Stimulated activated CD8-positive, alpha-beta memory T cell treated with anti-CD3 and anti-CD28 coated beads, Interleukin-12 subunit alpha, Interleukin-12 subunit beta, amount 100 ng/mL, for 1 hour (primary cell): ENCODE data around the gene CACNA1I.

ENCODE experiments used
- DNase-seq: peaks from one replicate; pipeline ENCODE4 v3.0.0-alpha.2; 2020; ENCODE audit warnings: low read depth

CACNA1I gene

DNA sequence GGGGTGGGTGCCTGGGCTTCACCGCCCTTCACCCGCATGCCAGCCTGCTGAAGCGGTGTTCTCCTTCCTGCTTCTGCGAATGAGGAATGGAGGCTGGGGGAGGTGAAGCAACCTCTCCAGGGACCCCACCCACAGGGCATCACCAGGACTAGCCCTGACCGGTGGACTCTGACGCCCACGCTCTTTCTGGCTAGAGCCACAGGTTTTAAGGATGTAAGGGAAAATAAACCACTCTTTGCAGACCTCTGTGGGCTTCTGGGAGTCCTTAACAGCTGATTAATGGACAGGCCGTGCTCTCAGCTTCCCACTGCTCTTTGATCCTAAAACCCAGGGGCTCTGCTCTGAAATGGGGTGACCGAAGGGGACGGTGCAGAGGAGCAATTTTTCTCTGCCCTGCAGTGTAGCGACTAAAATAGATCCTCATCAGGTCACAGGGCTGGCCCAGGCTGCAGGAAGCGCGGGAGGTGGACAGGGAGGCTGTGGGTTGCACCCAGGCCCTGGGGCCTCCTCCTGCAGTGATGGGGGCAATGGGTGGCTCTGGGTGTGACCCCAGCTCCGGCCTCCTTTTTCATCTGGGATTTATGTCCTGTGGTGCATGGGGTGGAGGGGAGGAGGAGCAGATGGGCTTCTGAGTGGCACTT is 127.4 kb downstream of the CACNA1I start:
- DNase-seq: no peak

DNA sequence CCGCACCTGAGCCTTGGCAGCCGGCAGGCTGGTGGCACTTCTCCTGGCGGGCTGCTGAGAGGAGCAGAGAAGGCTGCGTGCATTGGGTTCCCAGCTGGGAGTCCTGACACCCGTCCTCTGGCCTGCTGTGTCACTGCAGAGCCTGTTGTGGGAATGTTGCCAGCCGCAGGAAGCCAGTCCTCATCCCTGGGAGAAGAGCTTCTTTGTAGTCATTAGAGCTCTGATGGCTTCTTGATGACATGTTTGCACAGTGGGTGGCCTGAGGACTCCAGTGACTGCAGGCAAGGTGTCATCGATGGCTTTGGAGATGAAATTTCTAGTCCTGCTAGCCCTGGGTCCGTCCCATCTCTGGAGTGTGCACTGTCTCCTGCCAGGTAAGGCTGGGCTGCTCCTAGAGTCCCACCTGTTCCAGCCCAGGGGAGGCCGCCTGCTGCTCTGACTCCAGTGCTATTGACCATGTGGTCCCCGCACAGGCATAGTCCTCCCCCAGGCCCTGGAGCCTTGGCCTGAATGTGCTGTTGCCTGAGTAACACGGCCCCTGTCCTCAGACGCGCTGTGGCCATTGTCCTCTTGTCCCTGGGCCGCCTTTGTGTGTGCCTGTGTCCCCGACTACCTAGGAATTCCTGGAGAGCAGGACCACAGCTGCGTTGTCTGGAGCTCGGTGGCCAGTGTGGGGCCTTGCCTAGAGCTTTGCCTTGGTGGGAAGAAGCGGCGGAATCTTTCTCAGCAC is 129.2 kb downstream of the CACNA1I start:
- no peak for DNase-seq

DNA sequence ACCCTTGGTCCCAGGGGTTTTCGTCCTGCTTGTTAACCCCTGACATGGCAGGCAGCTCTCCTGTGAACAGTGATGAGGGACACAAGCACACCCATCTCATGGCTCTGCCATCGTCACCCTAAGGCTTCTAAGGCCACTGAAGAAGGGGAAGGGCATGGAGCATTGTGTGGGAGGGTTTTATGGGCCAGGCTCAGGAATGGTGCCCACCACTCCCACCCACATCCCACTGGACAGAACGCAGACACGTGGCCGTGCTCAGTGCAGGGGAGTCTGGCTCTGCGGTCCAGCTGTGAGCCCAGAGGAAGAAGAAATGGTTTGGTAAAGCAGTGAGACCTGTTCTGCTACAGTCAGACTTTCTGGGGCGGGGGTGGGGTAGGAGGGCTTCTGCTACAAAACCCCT is 130.0 kb downstream of the CACNA1I start:
- DNase-seq: no peak

DNA sequence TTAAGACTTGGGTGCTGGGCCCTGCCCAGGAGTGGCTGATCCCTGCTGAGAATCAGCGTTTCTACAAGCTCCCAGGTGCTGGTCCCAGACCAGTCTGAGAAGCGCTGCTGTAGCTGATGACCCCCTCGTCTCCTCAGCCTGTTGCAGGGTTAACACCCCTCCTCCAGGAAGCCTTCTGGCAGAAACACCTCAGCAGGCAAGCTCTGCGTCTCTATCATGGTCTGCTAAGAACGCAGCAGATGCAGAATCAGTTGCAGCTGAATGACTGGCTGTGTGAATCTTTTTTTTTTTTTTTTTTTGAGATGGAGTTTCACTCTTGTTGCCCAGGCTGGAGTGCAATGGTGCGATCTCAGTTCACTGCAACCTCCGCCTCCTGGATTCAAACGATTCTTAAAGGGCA is 132.5 kb downstream of the CACNA1I start:
- DNase-seq: no peak

DNA sequence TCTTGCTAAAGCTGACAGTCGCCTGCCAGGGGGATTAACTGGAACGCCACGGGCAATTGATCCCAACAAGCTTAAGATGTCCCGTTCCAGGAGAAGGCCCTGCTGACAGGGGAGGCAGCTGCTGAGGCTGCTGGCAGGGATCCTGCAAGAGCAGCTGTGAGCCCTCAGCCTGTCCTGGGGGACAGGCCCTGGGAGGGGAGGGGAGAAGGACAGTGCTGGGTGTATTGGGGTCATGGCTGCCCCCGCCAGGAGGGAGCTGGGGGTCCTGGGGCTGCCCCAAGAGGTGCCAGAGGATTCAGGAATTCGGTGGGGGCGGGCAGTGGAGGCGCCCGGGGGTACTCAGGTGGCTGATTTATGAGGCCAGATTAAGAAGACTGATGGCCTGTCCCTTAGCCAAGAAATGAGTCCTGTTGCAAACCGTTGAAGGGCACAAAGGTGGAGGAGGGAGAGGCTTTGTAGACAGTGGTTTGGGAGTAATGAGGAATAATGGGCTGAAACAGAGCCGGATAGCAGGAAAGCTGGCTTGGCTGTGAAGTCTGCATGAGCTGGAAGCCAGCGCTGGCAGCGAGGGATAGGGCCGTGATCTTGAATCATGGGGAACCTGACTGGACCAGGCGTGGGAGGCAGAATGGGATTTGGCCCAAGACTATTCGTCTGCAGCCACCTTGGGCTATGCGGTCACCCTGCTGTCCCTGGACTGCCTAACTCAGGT is 133.5 kb downstream of the CACNA1I start:
- DNase-seq: no peak

DNA sequence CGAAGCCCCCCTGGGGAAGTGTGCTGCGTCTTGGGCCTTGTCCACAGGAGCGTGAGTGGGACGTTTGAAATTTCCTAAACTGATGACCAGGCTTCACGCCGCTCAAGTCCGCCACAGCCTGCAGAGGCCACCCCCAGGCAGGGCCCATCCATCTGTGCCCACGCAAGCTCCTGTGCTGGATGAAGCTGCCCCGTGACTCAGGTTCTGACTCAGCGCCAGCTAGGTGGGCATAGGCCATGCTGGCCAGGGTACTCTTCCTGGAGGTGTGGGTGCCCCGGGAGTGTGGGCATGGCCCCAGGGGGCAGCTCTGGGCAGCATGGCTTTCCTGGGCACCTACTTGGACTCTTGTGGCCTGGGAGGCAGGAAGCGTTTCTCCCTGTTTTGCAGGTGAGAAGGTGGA is 134.8 kb downstream of the CACNA1I start:
- no peak for DNase-seq

DNA sequence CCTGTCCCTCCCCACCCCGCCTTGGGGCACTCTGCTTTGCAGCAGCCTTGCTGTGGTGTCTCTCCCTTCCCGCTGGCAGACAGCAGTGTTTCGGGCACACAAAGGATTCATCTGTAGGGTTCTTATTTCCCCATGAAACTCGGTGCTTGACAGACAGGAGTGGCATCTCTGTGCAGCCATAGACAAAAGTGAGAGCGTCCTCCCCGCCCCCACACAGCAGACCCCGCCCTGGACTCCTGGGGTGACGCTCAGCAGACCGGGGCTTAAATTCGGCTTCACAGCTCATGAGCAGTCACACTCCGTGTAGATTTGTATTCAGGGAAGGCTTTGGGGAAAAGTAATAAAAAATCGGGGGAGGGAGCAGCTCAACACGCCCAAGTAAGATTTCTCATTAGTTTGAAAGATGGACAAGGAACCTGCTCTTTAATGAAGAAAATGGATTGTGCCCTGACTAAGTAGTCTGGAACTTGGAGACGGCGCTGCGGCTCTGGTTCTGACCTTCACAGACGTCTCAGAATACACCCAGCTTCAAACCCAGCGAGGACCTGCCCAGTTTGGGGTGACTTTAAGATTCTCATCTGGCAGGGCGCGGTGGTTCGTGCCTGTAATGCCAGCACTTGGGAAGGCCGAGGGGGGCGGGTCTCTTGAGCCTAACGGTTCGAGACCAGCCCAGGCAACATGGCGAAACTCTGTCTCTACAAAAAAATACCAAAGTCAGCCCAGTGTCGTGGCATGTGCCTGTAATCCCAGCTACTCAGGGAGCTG is 136.0 kb downstream of the CACNA1I start:
- no peak for DNase-seq

DNA sequence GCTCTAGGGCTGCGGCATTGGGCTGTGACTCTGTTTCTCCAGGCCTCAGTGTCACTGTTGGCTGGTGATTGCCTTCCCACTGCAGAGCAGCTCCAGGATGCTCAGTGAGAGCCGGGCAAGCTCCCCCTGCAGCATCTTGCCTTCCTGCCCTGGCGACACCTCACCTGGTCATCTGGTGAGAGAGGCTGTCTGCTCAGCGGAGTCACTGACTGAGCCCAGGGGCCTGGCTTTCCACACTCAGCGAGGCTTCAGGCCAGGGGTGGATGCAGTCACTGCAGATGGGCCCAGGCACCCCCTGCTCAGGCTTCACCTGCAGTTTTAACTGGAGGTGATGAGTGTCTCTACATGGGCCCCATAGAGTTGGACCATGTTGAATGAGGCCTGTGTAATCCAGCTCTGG is 136.8 kb downstream of the CACNA1I start:
- DNase-seq: no peak

DNA sequence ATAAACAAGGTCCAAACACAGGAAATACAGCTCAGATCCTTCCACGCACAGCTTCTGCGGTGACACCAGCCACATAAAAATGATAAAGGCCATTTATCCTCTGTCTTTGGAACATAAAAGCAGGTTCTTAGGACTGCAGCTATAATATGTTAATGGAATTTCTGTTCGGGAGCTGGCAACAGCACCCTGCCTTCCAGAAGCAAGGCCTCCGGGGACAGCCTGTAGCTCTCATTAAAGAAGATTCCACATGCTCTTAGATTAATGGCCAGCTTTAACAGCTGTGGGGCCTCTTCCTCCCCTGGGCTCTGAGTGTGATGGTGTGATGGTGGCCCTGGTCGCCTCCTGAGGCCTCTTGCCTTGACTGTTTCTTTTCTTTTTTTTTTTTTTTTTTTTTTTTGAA is 137.3 kb downstream of the CACNA1I start:
- no peak for DNase-seq

DNA sequence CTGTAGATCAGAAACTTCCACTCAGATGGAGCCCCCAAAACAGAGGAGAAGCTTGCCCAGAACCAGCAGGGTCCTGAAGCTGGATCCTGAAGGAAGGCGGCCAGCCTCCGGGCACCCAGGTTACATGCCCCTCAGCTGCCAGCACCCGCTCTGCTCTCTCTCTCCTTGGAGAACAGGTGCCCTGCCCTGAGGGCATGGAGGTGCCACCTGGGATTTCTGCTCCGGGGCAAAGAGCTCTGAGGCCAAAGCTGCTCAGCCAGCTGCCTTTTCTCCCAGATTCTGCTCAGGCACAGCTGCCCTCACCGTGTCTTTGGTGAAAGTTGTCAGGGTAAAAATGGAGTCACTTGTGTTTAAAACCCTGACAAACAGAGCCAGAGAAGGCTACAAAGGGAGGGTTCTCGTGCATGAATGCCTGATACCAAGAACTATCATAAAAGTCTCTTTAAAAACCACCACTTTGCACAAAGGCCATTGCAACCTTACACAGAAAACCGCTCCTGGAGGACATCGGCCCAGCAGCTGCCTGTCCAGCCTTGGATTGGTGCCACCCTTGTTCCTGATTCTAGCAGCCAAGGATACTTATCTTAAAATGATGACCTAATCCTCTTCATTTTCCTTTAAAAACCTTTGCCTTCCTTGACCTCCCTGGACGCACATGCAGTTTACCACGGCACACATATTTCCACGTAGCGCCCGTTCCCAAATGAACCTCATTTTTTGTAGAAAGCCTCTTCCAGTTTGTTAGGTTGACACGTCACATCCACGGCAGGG is 140.0 kb downstream of the CACNA1I start:
- no peak for DNase-seq

DNA sequence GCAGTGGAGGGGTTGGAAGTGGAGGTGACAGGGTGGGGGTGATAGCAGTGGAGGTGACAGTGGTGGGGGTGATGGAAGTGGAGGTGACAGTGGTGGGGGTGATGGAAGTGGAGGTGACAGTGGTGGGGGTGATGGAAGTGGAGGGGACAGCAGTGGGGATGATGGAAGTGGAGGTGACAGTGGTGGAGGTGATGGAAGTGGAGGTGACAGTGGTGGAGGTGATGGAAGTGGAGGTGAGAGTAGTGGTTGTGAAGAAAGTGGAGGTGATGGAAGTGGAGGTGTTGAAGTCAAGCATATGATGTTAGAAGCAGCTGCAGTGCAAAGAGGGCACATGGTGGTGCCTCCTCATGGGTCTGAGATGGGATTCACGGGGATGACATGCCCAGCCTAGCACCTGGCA is 141.5 kb downstream of the CACNA1I start:
- DNase-seq: no peak

DNA sequence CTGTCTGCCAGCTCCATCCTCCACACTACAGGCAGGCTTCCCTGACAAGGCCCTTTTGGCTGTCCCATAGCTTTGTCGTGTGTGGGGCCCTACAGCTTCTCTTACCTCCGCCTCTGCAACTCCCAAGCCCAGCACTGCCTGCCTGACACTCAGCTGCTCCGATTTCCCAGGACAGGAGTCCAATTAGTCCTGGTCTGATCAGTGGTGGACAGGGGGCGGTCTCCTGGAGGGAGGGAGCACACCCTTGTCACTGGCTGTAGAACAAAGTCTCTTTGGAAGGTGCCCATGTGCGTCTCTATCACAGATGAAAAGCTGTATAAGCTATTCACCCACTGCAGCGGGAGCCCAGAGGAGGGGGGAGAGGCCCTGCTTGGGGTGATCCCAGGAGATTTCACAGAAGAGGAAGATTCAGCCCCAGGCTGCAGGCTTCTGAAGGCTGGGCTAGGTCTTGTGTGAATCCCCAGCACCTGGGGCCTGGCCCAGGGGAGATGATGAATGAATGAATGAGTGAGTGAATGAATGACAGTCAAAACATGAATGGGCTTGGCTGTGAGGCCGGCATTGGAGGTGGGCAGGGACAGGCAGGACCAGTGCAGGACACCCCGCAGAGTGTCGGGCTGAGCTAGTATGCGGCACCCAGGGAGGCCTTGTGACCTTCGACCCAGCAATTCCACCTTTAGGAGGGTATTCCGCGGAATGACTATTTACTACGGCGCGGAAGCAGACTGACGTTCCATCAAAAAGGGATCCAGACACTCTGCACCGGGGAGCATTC is 142.4 kb downstream of the CACNA1I start:
- DNase-seq: no peak

DNA sequence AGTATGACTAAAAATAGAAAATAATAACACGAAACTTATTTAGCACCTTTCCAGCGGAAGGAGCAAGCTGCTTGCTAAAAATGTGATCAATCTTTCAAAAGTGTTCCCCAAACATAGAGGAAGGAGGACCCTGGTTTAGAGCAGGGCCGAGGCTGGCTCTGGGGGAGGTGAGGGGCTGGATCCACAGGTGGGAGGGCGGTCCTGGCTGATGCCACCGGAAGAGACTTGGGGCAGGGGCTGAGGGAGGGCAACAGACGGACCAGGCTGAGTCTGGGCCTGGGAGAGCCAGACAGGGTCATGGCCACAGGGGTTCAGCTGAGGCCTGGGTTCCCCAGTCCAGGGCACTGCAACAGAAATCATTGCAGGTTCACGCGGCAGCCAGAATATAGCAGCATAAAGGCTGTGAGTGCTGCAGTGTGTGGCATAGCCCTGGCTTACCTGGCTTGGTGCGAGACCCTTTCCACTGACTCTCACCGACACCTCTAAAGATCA is 143.3 kb downstream of the CACNA1I start:
- no peak for DNase-seq

DNA sequence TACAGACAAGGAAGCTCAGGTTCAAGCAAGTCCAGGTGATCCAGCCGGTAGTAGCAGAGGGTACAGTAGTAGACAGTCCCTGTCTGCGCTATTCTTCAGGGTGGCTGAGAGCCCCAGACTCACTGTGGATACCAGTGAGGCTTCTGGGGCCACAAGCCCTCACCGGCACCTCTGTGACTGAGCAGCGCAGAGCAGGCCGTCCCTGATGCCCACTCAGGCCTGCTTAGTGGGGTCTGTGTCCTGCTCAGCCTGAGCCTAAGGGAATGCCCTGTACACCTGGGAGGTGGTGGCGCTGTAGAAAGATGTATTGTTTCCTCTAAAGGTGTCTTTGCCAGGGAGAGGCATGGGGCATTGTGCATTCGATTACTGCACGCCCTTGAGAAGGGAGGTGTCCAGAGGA is 143.8 kb downstream of the CACNA1I start:
- no peak for DNase-seq

DNA sequence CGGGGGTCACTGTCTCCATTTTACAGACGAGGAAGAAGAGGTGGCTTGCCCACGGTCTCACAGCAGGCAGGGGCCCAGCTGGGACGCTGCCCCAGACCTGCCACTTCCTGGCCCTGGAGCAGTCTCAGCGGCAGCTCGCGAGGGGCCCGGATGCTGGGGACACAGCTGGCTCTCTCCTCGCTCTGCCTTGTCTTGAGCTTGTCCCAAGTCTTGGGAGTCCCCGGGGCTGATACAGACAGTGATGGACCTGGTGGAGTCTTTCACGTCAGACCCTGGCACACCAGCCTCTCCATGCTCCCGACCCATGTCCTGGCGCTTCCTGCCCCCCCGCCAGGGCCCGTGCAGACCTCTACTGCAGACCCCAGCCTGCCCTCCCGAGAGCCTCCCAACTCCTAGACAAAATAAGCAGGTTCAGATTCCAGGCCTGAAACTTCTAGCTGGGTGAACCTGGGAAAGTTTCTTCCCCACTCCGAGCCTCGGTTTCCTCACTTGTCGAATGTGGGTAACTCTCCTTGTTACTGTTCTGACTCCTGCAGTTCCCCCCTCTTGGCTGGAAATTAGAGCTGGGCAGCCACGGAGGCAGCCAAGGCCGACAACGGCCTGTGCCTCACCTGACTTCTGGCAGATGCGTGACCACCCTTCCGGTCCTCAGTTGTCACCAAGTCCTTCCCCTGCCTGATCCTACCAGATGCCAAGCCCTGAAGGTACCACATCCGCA is 145.4 kb downstream of the CACNA1I start:
- DNase-seq: no peak

DNA sequence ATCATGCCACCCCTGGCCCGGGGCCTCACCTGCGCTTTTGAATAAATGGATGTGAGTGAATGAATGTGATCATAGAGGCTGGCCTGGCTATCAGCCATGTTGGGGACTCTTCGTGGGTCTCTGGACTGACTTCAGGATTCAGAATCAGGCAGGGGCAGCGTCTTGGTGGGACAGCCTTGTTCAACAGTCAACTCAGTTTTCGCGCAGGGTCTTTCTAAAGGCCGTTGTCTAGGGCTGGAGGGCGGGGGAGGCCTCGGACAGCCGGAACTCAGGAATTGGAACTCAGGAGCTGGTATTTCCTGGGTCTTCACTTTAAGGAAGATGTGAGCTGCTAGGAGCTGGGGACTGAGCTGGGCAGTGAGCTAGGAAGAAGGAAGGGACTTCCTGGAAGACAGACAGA is 146.0 kb downstream of the CACNA1I start:
- DNase-seq: no peak

DNA sequence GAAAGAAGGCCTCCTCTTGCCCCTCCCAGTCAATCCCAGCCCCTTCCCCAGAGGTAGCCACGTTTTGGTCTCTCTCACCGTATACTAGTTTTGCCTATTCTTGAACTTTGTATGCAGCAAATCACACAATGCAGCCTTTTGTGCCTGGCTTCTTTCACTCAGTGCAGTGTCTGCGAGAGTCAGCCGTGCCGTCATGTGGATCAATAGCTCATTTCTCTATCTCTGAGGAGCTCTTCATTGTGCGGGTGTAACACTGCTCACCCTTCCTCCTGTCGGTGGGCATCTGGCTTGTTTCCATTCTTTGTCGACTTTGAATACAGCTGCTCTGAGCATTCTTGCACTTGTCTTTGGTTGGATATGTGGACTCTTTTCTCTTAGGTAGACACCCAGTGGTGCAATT is 146.5 kb downstream of the CACNA1I start:
- no peak for DNase-seq

DNA sequence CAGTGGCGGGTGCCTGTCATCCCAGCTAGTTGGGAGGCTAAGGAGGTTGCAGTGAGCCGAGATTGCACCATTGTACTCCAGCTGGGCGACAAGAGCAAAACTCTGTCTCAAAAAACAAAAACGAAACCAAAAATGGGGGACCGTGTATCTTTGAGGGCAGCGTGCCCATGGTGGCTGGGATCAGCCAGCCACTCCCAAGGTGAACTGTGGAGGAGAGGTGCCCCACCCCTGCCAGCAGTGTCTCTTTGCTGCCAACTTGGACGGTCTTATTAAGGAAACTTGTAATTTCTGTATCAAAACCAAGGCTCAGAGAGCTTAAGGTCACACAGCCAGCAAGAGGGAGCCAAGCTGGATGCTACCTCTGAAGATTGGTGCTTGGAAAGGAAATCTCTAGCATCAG is 147.7 kb downstream of the CACNA1I start:
- DNase-seq: no peak

DNA sequence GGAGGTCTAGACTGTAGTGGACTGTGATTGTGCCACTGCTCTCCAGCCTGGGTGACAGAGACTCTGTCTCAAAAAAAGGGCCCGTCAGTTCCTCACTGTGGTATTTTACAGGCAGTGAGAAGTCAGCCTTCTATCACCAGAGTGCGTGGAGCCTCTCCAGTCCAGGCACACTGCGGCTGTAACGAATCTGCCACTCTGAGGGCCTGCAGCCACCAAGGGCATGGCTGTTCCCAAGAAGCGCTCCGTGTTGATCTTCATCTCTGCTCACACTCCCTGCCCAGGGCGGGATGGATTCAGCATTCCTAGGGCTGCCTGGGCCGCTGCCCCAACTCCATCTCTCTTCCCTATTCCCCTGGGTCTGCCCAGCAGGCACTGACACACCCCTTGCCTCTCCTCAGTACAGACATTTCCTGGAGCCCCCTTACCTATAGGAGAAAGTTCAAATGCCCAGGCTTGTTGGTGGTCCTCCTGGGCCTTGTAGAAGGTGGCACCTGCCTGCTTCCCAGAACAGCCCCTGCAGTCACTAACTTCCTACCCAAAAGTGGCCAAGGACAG is 148.4 kb downstream of the CACNA1I start:
- DNase-seq: no peak
